Kidney capillary endothelial cell (primary cell): Measurements from ENCODE around the gene SRCIN1.
A peak's percentile ranks its signal among the peaks of the same experiment; 100 is the strongest.

Experiments used
- DNase-seq: peaks from one replicate; pipeline ENCODE4 v3.0.0-alpha.2; 2018; ENCODE audit warnings: low spot score

The SRCIN1 gene

GRCh38 chr17:38583176-38583575 is 22.6 kb downstream of the SRCIN1 start:
- DNase-seq, result no peak

- DNase-seq, result no peak
These were observed 23.7 kb downstream of the SRCIN1 start for GRCh38 chr17:38582069-38582468.

GRCh38 chr17:38579934-38580333 is 25.8 kb downstream of the SRCIN1 start:
- DNase-seq, result peak; percentile 25

- no peak for DNase-seq
These were observed 26.7 kb downstream of the SRCIN1 start for GRCh38 chr17:38579083-38579480.

GRCh38 chr17:38578229-38579082 is 27.3 kb downstream of the SRCIN1 start:
- no peak for DNase-seq

GRCh38 chr17:38577645-38578173 is 28.0 kb downstream of the SRCIN1 start:
- DNase-seq, result no peak

GRCh38 chr17:38577244-38577643 is 28.5 kb downstream of the SRCIN1 start:
- no peak for DNase-seq

- DNase-seq, result no peak
These were observed 30.0 kb downstream of the SRCIN1 start for GRCh38 chr17:38575781-38576180.

- no peak for DNase-seq
These were observed 31.0 kb downstream of the SRCIN1 start for GRCh38 chr17:38574712-38575111.

GRCh38 chr17:38572669-38573365 is 32.9 kb downstream of the SRCIN1 start:
- DNase-seq, result no peak

- DNase-seq, result no peak
These were observed 33.7 kb downstream of the SRCIN1 start for GRCh38 chr17:38571833-38572668.

- no peak for DNase-seq
These were observed 35.8 kb downstream of the SRCIN1 start for GRCh38 chr17:38569701-38570512.

- no peak for DNase-seq
These were observed 36.8 kb downstream of the SRCIN1 start for GRCh38 chr17:38568845-38569510.

- no peak for DNase-seq
These were observed 37.5 kb downstream of the SRCIN1 start for GRCh38 chr17:38568274-38568673.

- no peak for DNase-seq
These were observed 38.4 kb downstream of the SRCIN1 start for GRCh38 chr17:38567350-38567749.

GRCh38 chr17:38566666-38567031 is 39.1 kb downstream of the SRCIN1 start:
- no peak for DNase-seq

GRCh38 chr17:38565853-38566665 is 39.7 kb downstream of the SRCIN1 start:
- DNase-seq, result no peak

GRCh38 chr17:38564869-38565268 is 40.9 kb downstream of the SRCIN1 start:
- no peak for DNase-seq

- no peak for DNase-seq
These were observed 41.4 kb downstream of the SRCIN1 start for GRCh38 chr17:38564254-38564837.
